GM23338 (cell line): ENCODE data around the gene TMEM178B.

ENCODE experiments used
- CREB1 ChIP-seq: fragments of 250-450 bp; sonication (Bioruptor Pico); IDR thresholded peaks from 2 replicates; pipeline ENCODE4 v1.5.0; 2020; ENCODE audit warnings: low read depth, mild to moderate bottlenecking, moderate library complexity
- EZH2 ChIP-seq: fragments of 200-600 bp; sonication (generic); IDR thresholded peaks from one replicate; pipeline ENCODE4 v1.8.0; 2017; ENCODE audit warnings: antibody characterized with exemption, mild to moderate bottlenecking, low read depth; ENCODE audit not compliant: unreplicated experiment
- EZH2phosphoT487 ChIP-seq: fragments of 200-600 bp; sonication (generic); IDR thresholded peaks from one replicate; pipeline ENCODE4 v1.8.1; 2018; ENCODE audit warnings: antibody characterized with exemption; ENCODE audit not compliant: unreplicated experiment
- JUNB ChIP-seq: IDR thresholded peaks from one replicate; pipeline ENCODE4 v1.6.1; 2016; ENCODE audit warnings: antibody characterized with exemption; ENCODE audit not compliant: unreplicated experiment
- NANOG ChIP-seq: IDR thresholded peaks from 2 replicates; pipeline ENCODE4 v1.6.1; 2016; ENCODE audit warnings: antibody characterized with exemption, borderline replicate concordance
- POLR2AphosphoS5 ChIP-seq: IDR thresholded peaks from 2 replicates; pipeline ENCODE4 v1.6.1; 2016; ENCODE audit warnings: antibody characterized with exemption, low read depth
- REST ChIP-seq: IDR thresholded peaks from one replicate; pipeline ENCODE4 v1.6.1; 2018; ENCODE audit warnings: antibody characterized with exemption; ENCODE audit not compliant: unreplicated experiment
- TF ChIP-seq, protein P1 (sequence below), 2 experiments: fragments of 200-600 bp in 1 of 2; sonication (generic) in 1 of 2; conservative IDR thresholded peaks; 2 replicates each; pipeline versions ENCODE4 v1.5.1 to v1.6.1; 2016 to 2017; ENCODE audit warnings: antibody characterized with exemption in 2 of 2, low read depth in 2 of 2, mild to moderate bottlenecking in 2 of 2, moderate library complexity in 1 of 2

DNA sequence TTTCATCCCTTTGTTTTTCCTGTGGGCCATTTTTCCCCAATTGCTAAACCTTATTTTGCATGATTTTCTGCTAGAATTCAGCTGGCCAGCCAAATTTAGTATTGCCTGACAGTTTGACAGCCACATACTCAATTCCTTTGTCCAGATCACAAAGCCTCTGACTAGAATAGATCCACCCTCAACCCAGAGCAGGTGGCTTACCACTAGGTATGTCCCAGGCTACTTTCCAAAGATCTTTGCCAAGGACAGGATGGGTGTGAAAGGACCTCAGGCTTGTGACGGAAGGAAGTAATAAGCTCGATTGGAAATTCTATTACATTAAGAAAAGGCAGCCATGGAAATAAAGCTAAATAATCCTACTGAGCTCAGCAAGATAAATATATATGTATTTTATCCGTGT lies 426.7 kb downstream of the TMEM178B start:
- TF ChIP-seq, protein P1, sequence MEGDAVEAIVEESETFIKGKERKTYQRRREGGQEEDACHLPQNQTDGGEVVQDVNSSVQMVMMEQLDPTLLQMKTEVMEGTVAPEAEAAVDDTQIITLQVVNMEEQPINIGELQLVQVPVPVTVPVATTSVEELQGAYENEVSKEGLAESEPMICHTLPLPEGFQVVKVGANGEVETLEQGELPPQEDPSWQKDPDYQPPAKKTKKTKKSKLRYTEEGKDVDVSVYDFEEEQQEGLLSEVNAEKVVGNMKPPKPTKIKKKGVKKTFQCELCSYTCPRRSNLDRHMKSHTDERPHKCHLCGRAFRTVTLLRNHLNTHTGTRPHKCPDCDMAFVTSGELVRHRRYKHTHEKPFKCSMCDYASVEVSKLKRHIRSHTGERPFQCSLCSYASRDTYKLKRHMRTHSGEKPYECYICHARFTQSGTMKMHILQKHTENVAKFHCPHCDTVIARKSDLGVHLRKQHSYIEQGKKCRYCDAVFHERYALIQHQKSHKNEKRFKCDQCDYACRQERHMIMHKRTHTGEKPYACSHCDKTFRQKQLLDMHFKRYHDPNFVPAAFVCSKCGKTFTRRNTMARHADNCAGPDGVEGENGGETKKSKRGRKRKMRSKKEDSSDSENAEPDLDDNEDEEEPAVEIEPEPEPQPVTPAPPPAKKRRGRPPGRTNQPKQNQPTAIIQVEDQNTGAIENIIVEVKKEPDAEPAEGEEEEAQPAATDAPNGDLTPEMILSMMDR (conservative IDR thresholded peaks at IDR 0.05; ENCODE audit: low read depth in 2 of 2) = no peak
- TF ChIP-seq REST = no peak
- no peak for TF ChIP-seq EZH2phosphoT487
- no peak for TF ChIP-seq POLR2AphosphoS5
- TF ChIP-seq NANOG = no peak
- TF ChIP-seq CREB1 (CRISPR knock-in tag) = no peak
- TF ChIP-seq JUNB = no peak
- TF ChIP-seq EZH2 = no peak
